GM12873 (cell line): ENCODE data around the gene GPSM1.

Experiments
- TF ChIP-seq, protein P1 (sequence below): IDR thresholded peaks from 2 replicates; pipeline ENCODE4 v1.5.1; 2012; ENCODE audit warnings: low read depth, mild to moderate bottlenecking, moderate library complexity, low read length, control low read depth; ENCODE audit not compliant: insufficient read depth; ENCODE audit errors: missing control alignments

Gene GPSM1

GRCh38 chr9:136307215-136307750 lies 20.1 kb upstream of the GPSM1 start:
- TF ChIP-seq, protein P1, sequence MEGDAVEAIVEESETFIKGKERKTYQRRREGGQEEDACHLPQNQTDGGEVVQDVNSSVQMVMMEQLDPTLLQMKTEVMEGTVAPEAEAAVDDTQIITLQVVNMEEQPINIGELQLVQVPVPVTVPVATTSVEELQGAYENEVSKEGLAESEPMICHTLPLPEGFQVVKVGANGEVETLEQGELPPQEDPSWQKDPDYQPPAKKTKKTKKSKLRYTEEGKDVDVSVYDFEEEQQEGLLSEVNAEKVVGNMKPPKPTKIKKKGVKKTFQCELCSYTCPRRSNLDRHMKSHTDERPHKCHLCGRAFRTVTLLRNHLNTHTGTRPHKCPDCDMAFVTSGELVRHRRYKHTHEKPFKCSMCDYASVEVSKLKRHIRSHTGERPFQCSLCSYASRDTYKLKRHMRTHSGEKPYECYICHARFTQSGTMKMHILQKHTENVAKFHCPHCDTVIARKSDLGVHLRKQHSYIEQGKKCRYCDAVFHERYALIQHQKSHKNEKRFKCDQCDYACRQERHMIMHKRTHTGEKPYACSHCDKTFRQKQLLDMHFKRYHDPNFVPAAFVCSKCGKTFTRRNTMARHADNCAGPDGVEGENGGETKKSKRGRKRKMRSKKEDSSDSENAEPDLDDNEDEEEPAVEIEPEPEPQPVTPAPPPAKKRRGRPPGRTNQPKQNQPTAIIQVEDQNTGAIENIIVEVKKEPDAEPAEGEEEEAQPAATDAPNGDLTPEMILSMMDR, result no peak

GRCh38 chr9:136308006-136308701 lies 19.2 kb upstream of the GPSM1 start:
- TF ChIP-seq, protein P1, result no peak

- TF ChIP-seq, protein P1, result no peak
These were observed 18.7 kb upstream of the GPSM1 start for GRCh38 chr9:136308702-136309053.

GRCh38 chr9:136309101-136309801 lies 18.1 kb upstream of the GPSM1 start:
- TF ChIP-seq, protein P1, result no peak

DNA sequence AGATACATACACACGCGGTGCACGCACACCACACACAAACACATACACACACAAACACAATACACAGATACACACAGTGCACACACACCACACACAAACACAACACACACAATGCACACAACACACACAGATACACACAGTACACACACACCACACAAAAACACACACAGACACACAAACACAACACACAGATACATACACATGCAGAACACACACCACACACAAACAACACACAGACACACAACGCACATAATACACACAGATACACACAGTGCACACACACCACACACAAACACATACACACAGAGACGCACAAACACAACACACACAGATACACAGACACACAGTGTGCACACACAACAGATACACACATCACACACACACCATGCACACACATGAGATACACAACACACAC lies 17.5 kb upstream of the GPSM1 start:
- TF ChIP-seq, protein P1, result no peak

GRCh38 chr9:136310273-136311030 lies 16.9 kb upstream of the GPSM1 start:
- TF ChIP-seq, protein P1, result no peak
